ENCODE measurements around the gene TDP1.

DNA sequence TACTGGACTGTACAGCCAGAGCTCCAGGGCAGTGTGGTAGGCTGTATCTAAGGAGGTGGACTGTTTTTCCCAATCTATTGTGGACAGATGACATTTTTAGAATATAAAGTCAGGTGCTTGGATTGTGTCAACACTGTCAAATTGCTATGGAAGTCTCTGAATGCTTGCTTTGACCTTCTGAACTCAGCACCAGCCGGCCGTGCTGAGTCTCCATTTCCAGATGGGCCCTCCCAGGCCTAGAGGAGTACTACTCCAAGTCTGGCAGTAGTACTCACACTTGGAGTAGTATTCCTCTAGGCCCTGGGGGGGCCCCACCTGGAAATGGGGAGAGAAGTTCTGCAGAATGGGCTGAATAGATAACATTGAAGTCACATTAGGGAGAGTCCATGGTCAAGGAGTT, 89.9 kb downstream of the TDP1 start:
- TF ChIP-seq CTCF (IDR thresholded peaks at IDR 0.05) = no peak
- no peak for TF ChIP-seq POLR2A (IDR thresholded peaks at IDR 0.05)
